GM23338 (cell line): ENCODE data around the gene C6orf15. TPM values are rescaled to one million over a fixed set of nuclear protein-coding genes. Genes with fewer than 3 reads are reported as not detected.

Experiments
- ATAC-seq: fragments of 200-7000 bp; cut with Tn5 transposase; 3 replicates; pipeline ENCODE4 v1.9.1; 2020
- DNase-seq: peaks from one replicate; pipeline ENCODE4 v3.0.0-alpha.2; 2015; ENCODE audit warnings: low spot score
- H2AFZ ChIP-seq: fragments of 200-600 bp; sonication (generic); 2 replicates; pipeline ENCODE4 v1.8.0; 2016; ENCODE audit warnings: antibody characterized with exemption, mild to moderate bottlenecking, moderate library complexity
- H3F3A ChIP-seq: fragments of 200-600 bp; sonication (generic); replicated peaks from 2 replicates; pipeline ENCODE4 v1.8.0; 2017; ENCODE audit warnings: antibody characterized with exemption, mixed run types, low read depth
- H3K27ac ChIP-seq: fragments of 200-600 bp; sonication (generic); 2 replicates; pipeline ENCODE4 v1.6.1; 2016; ENCODE audit warnings: low read depth
- H3K27me3 ChIP-seq: fragments of 200-600 bp; sonication (generic); 2 replicates; pipeline ENCODE4 v1.8.0; 2016; ENCODE audit warnings: mild to moderate bottlenecking, mixed run types, moderate library complexity; ENCODE audit not compliant: insufficient read depth
- H3K36me3 ChIP-seq: fragments of 200-600 bp; sonication (generic); 2 replicates; pipeline ENCODE4 v1.8.0; 2016; ENCODE audit warnings: mild to moderate bottlenecking; ENCODE audit not compliant: insufficient read depth
- H3K4me1 ChIP-seq: fragments of 200-600 bp; sonication (generic); 2 replicates; pipeline ENCODE4 v1.8.0; 2016; ENCODE audit warnings: mild to moderate bottlenecking, moderate library complexity; ENCODE audit not compliant: insufficient read depth
- H3K4me2 ChIP-seq: fragments of 200-600 bp; sonication (generic); 2 replicates; pipeline ENCODE4 v1.7.1; 2017; ENCODE audit warnings: mixed run types
- H3K4me3 ChIP-seq: fragments of 200-600 bp; sonication (generic); 2 replicates; pipeline ENCODE4 v1.6.1; 2016; ENCODE audit warnings: mixed run types
- H3K79me2 ChIP-seq: fragments of 200-600 bp; sonication (generic); replicated peaks from 2 replicates; pipeline ENCODE4 v1.8.0; 2017; ENCODE audit warnings: mild to moderate bottlenecking; ENCODE audit not compliant: insufficient read depth
- H3K9me2 ChIP-seq: fragments of 200-600 bp; sonication (generic); 2 replicates; pipeline ENCODE4 v1.8.0; 2017; ENCODE audit not compliant: insufficient read depth
- H4K20me1 ChIP-seq: fragments of 200-600 bp; sonication (generic); replicated peaks from 2 replicates; pipeline ENCODE4 v1.8.0; 2017; ENCODE audit warnings: mild to moderate bottlenecking; ENCODE audit not compliant: insufficient read depth
- H3K27ac Mint-ChIP-seq: 2 replicates; pipeline ENCODE4 v1.8.0; 2020; ENCODE audit warnings: inconsistent platforms, mild to moderate bottlenecking, moderate library complexity, mixed read lengths
- H3K27me3 Mint-ChIP-seq: 3 replicates; pipeline ENCODE4 v1.8.0; 2022; ENCODE audit warnings: low read depth, mild to moderate bottlenecking, moderate library complexity, mixed read lengths, inconsistent platforms; ENCODE audit not compliant: insufficient read depth, poor library complexity
- H3K36me3 Mint-ChIP-seq: 3 replicates; pipeline ENCODE4 v1.8.0; 2021; ENCODE audit warnings: low read depth, mild to moderate bottlenecking, inconsistent platforms, moderate library complexity, mixed read lengths
- H3K4me1 Mint-ChIP-seq: 3 replicates; pipeline ENCODE4 v1.8.0; 2020; ENCODE audit warnings: mild to moderate bottlenecking, inconsistent platforms, mixed read lengths
- H3K4me3 Mint-ChIP-seq: 3 replicates; pipeline ENCODE4 v1.8.0; 2021; ENCODE audit warnings: moderate library complexity, mild to moderate bottlenecking, inconsistent platforms, mixed read lengths
- H3K9me3 Mint-ChIP-seq: 3 replicates; pipeline ENCODE4 v1.8.0; 2020; ENCODE audit warnings: moderate library complexity, mild to moderate bottlenecking, inconsistent platforms, mixed read lengths
- CTCF ChIP-seq, 2 experiments: fragments of 200-600 bp in 1 of 2; sonication (generic) in 1 of 2; conservative IDR thresholded peaks; 2 replicates each; pipeline versions ENCODE4 v1.5.1 to v1.6.1; 2016 to 2017; ENCODE audit warnings: antibody characterized with exemption in 2 of 2, low read depth in 2 of 2, mild to moderate bottlenecking in 2 of 2, moderate library complexity in 1 of 2
- ETS1 ChIP-seq: IDR thresholded peaks from 2 replicates; pipeline ENCODE4 v1.6.1; 2016; ENCODE audit warnings: antibody characterized with exemption
- EZH2phosphoT487 ChIP-seq: fragments of 200-600 bp; sonication (generic); IDR thresholded peaks from one replicate; pipeline ENCODE4 v1.8.1; 2018; ENCODE audit warnings: antibody characterized with exemption; ENCODE audit not compliant: unreplicated experiment
- JUNB ChIP-seq: IDR thresholded peaks from one replicate; pipeline ENCODE4 v1.6.1; 2016; ENCODE audit warnings: antibody characterized with exemption; ENCODE audit not compliant: unreplicated experiment
- polyA plus RNA-seq: library from polyadenylated mRNA; unstranded; fragments of >200 nt; fragmentation: Nextera tagmentation; extraction: Ambion mirVana; gene quantifications from 2 replicates; pipeline ENCODE4 v1.2.1, GENCODE V29; 2016
- total RNA-seq: library from RNA; depleted of rRNA; stranded (reverse); fragments of >200 nt; shearing (Covaris generic); gene quantifications from 2 replicates; pipeline ENCODE4 v1.2.3, GENCODE V29; 2014
- TF ChIP-seq, protein P1 (sequence below): fragments of 250-450 bp; sonication (Bioruptor Pico); IDR thresholded peaks from 2 replicates; pipeline ENCODE4 v1.5.0; 2020; ENCODE audit warnings: mild to moderate bottlenecking, moderate library complexity

The C6orf15 gene
- total and polyA plus RNA-seq, 2 experiments from 2014 or later = not detected

DNA sequence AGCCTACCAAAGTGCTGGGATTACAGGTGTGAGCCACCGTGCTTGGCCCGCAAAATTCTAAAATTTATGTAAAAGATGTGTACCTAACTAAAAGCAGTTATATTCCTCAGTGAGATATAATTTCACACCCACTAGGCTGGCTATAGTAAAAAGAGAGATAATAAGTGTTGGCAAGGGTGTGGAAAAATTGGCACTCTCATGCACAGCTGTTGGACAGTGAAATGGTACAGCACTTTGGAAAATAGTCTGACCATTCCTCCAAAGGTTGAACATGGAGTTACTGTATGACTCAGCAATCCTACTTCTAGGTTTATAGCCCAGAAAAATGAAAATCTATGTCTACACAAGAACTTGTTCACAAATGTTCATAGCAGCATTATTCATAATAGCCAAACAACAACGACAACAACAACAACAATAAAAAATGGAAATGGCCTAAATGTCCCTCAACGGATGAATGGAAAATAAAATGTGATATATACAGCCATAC lies 13.9 kb downstream of the C6orf15 start:
- H3K27me3 ChIP-seq = no peaks in the 10 kb centered on the region
- no peak for ATAC-seq
- Mint-ChIP-seq H3K36me3 (no peaks in the 10 kb centered on the region), H3K4me3 (no peak overlapping the region), H3K9me3 (no peaks in the 10 kb centered on the region), H3K4me1 (peaks cover 16% of the 10 kb centered on the region), H3K27ac (no peak overlapping the region), H3K27me3 (no peaks in the 10 kb centered on the region)
- no peak overlapping the region for H3K4me3 ChIP-seq
- peaks cover 16% of the 10 kb centered on the region for H3K4me1 ChIP-seq
- H3K9me2 ChIP-seq = 0 out of 2 replicates have a peak, but pooled peaks cover 3% of the 10 kb centered on the region
- H3K4me2 ChIP-seq = no peak overlapping the region
- H4K20me1 ChIP-seq = no peaks in the 10 kb centered on the region
- no peak for DNase-seq
- H3K79me2 ChIP-seq = no peaks in the 10 kb centered on the region
- H3K27ac ChIP-seq = no peak overlapping the region
- H2AFZ ChIP-seq = no peak overlapping the region
- TF ChIP-seq, protein P1, sequence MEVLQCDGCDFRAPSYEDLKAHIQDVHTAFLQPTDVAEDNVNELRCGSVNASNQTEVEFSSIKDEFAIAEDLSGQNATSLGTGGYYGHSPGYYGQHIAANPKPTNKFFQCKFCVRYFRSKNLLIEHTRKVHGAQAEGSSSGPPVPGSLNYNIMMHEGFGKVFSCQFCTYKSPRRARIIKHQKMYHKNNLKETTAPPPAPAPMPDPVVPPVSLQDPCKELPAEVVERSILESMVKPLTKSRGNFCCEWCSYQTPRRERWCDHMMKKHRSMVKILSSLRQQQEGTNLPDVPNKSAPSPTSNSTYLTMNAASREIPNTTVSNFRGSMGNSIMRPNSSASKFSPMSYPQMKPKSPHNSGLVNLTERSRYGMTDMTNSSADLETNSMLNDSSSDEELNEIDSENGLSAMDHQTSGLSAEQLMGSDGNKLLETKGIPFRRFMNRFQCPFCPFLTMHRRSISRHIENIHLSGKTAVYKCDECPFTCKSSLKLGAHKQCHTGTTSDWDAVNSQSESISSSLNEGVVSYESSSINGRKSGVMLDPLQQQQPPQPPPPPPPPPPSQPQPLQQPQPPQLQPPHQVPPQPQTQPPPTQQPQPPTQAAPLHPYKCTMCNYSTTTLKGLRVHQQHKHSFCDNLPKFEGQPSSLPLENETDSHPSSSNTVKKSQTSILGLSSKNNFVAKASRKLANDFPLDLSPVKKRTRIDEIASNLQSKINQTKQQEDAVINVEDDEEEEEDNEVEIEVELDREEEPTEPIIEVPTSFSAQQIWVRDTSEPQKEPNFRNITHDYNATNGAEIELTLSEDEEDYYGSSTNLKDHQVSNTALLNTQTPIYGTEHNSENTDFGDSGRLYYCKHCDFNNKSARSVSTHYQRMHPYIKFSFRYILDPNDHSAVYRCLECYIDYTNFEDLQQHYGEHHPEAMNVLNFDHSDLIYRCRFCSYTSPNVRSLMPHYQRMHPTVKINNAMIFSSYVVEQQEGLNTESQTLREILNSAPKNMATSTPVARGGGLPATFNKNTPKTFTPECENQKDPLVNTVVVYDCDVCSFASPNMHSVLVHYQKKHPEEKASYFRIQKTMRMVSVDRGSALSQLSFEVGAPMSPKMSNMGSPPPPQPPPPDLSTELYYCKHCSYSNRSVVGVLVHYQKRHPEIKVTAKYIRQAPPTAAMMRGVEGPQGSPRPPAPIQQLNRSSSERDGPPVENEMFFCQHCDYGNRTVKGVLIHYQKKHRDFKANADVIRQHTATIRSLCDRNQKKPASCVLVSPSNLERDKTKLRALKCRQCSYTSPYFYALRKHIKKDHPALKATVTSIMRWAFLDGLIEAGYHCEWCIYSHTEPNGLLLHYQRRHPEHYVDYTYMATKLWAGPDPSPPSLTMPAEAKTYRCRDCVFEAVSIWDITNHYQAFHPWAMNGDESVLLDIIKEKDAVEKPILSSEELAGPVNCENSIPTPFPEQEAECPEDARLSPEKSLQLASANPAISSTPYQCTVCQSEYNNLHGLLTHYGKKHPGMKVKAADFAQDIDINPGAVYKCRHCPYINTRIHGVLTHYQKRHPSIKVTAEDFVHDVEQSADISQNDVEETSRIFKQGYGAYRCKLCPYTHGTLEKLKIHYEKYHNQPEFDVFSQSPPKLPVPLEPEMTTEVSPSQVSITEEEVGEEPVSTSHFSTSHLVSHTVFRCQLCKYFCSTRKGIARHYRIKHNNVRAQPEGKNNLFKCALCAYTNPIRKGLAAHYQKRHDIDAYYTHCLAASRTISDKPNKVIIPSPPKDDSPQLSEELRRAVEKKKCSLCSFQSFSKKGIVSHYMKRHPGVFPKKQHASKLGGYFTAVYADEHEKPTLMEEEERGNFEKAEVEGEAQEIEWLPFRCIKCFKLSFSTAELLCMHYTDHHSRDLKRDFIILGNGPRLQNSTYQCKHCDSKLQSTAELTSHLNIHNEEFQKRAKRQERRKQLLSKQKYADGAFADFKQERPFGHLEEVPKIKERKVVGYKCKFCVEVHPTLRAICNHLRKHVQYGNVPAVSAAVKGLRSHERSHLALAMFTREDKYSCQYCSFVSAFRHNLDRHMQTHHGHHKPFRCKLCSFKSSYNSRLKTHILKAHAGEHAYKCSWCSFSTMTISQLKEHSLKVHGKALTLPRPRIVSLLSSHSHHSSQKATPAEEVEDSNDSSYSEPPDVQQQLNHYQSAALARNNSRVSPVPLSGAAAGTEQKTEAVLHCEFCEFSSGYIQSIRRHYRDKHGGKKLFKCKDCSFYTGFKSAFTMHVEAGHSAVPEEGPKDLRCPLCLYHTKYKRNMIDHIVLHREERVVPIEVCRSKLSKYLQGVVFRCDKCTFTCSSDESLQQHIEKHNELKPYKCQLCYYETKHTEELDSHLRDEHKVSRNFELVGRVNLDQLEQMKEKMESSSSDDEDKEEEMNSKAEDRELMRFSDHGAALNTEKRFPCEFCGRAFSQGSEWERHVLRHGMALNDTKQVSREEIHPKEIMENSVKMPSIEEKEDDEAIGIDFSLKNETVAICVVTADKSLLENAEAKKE = no peak
- TF ChIP-seq CTCF (conservative IDR thresholded peaks at IDR 0.05; ENCODE audit: low read depth in 2 of 2) (no peak), EZH2phosphoT487 (no peak), ETS1 (no peak), JUNB (no peak)
- 0 out of 2 replicates have a peak, but pooled peaks cover 2% of the 10 kb centered on the region for H3F3A ChIP-seq
- H3K36me3 ChIP-seq = no peaks in the 10 kb centered on the region
